DMS79 treated with DMSO at 0.1 percent for 48 hours (cell line): Measurements from ENCODE around the gene PLAA.

Experiments used
- DNase-seq: peaks from one replicate; lab custom pipeline; 2025; lab: John Stamatoyannopoulos, UW

PLAA gene

DNA sequence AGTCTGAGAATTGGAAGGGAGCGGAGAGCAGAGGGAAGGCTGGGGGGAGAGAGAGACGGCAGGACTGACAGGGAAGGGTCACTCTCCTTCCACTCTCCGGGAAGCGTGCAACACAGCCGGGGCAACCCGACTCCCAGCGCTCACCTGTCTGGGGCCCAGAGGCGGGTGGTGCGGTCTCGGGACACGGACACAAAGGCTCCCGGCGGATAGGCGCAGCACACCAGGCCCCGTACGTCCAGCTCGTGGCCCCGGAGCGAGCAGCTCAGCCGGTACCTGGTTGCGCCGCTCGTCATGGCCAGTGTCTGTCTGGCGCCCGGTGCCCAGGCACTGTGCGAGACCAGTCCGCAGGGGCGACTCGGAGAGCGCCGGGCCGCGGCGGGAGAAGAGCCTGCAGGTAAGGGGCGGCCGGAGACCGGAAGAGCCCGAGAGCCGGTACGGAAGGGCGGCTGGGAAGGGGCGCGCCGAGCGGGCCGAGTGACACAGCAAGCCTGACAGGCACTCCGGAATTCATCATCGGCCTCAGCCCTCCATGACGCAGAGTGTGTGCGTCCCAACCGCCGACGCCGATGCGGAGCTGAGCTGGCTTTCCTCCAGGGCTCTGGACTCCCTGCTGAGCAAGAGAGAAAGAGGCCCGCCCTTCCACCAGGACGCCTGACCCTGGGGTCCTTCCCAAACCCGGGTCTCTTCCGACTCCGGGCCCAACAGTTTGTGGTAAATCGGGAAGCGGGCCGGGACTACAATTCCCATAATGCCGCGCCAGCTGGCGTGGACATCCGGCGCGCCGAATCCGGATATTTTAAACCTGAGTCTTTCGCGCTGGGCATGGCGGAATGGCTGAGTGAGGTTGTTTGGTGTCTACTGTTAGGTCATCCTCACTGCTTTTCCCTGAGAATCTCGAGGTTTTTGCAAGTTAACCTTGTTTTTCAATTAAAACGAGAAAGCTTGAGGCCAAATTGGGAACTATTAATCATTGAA is at the start of gene PLAA:
Gene PLAA (minus strand): TSS at position 490 of the 975 bp plus-strand sequence. CDS start 197 bp downstream, at position 293.
- peak; percentile 94 for DNase-seq

DNA sequence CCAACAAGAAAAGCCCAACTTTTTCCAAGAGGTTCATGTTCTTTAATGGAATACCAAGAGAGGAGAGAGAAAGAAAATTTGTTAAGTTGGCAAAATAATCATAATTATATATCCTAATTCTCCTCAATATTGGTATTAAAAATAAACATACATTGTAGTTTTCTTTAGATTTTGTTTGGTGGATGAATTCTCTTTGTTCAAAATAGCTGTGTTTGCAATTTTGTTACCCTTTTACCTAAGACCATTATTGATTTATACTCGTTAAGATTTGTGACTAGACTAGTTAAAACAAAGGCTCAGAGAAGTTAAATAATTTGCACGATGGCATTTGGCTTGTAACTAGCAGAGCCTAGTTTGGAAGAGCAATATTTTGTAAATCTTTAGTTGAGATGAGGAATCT is 48.8 kb upstream of the PLAA start:
- DNase-seq: no peak

DNA sequence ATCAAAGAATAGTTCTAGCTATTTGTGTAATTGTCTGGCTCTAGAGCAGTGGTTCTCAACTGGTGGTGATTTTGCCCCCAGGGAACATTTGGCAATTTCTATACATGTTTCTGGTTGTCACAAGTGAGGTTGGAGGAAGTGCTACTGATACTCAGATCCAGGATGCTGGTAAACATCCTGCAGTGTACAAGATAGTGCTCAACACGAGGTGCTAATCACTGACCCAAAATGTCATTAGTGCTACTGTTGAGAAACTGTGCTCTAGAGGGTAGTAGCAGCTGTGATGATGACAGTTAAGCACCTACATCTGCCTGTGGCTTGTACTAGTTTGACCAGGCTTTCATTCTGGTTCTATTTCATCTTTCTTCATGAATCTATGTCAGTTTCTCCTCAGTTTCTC is 36.3 kb upstream of the PLAA start:
- no peak for DNase-seq

DNA sequence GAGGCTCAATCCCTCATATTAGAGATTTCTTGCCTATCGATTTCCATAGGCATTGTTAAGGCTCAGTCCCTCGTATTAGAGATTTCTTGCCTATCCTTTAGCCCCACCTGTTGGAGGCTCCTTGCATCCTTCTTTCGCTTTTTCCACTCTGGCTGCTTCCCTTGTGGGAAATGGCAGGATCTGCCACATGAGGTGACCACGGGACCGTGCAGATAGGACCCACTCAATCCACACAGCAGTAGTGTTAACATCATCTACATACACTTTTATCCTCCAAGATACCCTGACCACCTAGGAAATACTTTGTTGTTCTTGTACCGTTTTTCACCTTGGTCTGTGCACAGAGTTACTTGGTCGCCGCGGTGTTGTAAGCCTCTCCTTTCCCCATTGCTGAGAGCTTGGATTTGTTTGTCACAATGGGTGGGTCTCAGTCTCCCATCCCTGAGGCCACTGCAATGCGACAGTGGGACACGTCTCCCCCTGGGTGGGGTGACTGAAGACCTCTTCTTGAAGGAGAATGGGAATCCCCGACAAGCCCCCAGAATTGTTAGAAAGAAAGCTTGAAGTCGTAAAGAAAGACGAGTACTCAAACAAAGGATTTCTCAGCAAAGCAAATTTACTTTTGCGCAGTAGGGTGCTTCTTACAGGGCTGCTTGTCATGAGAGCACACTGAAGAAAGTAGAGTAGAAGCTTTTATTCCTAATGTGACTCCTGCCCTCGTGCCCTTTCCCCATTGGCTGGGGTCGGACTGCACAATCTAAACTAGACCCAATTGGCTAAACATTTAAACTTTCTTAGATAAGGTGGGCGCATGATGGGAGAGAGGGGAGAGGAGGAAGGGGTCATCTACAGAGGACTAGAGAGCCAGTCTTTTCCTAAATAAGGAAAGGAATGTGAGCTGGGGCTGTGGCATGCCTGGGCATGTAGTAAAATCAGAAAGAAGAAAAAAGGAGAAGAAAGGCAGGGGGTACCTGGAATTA is 29.0 kb upstream of the PLAA start:
- DNase-seq: no peak

DNA sequence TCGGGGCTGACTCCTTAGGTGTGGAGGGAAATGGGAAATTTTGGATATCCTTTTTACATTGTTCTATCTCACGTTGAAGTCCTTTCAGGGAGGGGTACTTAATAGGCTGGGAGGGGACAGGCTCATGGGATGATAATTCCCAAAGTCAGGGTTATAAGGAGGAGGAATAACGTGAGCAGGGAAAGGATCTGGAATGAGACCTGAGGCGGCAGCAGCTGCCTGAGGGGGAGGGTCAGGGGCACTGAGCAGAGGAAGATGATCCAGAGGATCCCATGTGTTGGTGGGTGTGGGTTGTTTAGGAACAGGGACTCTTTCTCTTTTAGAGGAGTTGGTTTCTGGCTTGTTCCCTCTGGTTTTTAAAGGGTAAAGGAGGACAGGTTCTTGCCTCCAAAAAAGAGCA is 27.9 kb upstream of the PLAA start:
- no peak for DNase-seq

DNA sequence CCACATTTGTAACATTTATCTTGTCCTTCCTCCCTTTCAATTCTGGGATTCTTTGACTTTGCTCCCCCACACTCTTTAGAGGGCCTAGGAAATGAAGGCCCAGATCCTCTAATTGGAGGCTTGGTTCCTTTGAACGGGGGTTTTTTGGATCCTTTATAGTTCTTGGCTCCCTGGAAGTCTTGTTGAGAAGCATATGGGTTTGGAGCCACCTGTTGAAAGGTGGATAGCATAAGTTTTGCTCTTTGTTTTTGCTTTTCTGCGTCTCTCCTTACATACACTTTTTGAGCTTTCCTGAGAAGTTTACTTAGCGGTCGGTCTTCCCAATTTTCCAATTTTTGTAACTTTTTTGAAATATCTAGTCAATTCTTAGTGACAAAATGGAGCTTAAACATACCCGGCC is 26.9 kb upstream of the PLAA start:
- no peak for DNase-seq

DNA sequence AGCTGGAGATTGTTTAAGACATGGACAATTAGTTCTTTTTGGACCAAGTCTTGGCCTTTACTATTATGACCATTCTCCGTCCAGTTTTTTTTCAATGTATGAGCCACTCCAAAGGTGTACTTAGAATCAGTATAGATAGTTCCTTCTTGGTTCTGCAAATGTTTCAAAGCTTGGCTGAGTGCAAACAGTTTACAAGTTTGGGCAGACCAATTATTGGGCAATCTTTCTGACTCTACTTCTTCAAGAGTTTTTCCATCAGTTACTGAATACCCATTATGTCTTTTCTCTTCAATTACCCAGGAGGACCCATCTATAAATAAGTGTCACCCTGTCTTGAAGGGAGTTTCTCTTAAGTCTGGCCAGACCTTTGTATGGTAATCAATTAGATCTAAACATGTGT is 24.7 kb upstream of the PLAA start:
- DNase-seq: no peak

DNA sequence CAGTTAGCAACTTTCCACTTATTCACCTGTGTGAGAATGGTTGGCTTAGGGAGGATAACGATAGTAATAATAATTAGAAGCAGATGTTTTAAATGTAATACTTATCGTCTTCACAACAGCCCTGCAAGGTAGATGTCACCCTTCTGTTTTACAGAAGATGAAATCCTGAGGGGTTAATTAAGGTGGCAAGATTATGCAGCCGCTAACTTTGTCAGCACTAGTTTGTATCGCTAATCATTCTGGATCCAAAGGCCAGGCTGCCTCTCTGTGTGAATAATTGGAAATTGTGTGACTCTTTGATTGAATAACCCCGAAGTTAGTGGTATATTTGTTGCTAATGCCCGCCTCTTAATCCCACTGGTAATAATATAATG is 9.8 kb upstream of the PLAA start:
- no peak for DNase-seq

DNA sequence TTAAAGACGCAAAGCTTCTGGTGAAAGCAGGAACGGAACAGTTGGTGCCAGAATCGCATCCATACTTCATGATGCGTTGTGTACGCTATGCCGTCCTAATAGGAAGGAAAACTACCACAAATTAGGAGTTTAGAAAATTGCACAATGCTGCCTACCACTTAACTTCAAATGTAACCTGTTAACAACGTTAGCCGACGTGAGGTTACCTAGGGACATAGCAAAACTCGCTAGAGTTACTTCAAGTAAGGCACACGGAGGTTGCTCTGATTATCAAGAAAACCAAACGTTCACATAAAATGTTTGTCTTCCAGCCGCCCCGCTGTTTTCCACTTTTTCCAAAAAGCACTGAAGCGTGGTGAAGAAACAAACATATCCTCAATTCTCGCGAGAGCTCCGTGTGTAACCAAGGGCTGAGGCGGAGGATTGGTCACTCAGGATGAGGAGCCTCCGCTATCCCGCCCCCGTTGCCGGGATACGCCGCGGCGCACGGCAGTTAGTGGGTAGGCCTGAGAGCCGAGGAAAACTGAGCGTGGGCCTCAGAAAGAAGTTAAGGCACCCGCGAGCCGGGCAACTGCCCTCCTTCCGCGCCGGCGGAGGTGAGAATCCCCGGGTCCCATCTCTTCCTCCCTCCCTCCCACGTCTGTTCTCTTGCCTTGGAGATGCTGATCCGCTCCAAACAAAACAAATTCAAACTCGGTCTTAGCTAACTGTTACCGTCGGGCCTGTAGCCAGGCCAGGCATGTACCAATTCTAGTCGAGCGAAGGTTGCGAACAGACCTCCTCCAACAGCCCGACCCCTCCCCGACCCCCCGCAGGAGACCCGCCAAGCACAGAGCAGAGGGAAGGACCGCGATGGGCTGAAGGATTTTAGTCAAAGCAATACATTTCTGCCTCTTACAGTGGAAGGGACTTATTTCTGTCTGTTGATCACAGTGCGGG is 9.1 kb upstream of the PLAA start, which contains the start of gene IFT74:
Gene IFT74 (plus strand): TSS at position 492 of the 939 bp plus-strand sequence. CDS start 5,556 bp downstream, outside the sequence.
- peak; percentile 92 for DNase-seq

DNA sequence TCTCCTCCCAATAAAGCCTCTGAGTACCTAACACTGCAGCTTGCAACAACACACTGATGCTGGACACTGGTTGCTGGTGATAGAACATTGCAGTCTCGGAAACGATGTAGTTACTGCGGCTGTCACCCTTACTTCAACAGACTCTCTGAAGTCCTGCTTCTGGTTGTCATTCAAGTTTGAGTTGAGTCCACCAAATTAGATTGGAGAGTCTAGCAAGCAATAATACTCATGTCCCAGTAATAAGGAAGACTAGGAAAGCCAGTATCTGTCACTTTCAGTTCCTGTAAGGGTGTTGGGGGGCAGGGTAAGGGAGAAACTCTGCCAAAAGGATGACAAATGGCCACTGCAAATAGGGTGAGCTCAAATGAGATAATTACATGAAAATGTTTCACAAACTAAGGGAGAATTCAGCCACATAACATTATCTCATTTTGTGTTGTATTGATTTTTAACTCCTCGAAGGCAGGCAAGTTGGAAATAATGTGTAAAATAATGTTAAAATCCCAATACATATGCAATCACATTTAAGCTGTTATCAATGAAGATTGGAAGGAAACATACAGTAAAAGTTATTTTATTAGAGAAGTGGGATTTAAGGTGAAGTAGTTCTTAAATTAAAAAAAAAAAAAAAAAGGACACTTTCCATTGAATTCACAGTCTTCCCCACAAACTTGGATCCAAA is 8.3 kb upstream of the PLAA start:
- no peak for DNase-seq

DNA sequence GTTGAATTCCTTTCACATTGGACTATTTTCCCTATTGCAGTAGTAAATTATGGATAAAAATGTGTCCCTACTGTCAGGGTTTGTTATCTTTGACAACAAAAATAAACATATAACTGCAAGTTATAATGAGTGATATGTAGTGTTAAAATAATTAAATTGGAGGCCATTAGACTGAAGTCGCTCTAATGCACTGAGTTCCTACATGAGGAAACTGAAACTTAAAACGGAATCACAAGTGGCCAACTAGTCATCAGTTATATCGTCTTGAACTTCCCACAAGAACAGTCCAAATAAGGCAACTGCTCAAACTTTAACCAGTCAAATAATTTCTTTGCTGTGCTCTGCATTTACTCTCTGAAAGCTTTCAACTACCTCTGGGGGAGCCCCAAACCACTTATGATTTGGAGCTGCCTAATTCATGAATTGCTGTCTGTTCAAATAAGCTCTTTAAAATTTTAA is 7.0 kb upstream of the PLAA start:
- DNase-seq: no peak

DNA sequence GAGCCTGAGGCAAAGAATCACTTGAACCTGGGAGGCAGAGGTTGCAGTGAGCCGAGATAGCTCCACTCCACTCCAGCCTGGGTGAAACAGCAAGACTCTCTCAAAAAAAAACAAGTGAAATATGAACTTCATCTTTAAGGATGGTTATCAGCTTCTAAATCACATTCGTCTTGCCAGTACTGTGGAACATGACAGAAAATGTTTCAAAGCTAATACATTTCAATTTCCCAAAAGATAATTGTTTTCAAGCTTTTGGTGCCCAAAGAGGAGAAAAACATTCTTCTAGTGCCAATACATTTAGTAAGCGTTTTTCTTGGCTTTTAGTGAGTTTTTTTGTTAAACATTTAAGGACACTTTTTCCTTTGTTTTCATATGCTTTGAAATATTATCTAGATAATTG is 4.8 kb upstream of the PLAA start:
- DNase-seq: no peak

DNA sequence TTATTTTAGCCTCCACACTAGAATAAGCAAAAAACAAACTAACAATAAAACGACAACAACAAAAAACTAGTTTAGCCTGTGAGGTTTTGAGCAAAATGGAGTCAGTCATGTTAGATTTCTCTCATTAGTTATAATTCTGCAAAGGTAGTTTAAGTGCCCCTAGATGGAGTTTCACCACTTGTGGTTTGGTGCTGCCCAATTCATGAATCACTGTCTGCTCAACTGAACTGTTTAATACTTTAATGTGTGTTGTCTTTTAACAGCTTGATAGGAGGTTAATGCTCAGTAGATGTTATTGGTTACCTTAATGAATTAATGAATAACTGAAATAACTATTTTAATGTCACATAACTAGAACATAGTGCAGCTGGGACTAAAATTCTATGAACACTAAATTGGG is 3.5 kb upstream of the PLAA start:
- DNase-seq: no peak

DNA sequence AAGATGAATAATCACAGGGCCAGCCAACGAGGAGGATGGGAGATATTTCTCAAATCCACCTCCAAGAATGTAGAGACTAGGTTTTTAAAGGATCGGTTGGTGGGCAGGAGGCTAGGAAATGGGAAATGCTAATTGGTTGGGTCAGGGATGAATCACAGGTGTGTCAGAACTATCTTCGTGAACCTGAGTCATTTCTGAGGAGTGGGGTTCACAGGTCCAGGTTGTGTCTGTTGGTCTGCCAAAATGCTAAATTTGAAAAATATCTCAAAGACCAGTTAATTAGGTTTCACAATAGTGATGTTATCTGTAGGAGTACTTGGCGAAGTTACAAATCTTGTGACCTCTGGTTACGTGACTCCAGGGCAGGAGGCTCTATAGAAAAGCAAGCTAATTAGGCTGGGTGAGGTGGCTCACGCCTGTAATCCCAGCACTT is 2.6 kb upstream of the PLAA start:
- no peak for DNase-seq

DNA sequence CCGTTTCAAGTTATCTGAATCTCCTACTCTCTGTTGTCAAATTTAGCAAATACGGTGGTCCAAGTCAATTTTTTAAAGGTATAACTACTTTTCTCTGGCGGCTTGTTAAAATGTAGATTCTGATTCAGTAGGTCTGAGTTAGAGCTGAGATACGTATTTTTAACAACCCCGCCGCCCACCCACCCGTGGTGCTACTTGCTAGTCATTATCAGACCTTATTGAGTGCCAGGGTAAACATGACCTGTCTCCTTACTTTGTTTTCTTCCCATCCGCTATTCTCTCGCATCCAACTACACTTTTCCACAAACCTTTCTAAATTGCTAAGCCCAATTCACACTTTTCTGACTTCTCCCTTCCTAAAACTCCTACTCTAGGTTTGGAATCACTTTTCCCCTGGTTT is 694 bp upstream of the PLAA start:
- peak; percentile 50 for DNase-seq

DNA sequence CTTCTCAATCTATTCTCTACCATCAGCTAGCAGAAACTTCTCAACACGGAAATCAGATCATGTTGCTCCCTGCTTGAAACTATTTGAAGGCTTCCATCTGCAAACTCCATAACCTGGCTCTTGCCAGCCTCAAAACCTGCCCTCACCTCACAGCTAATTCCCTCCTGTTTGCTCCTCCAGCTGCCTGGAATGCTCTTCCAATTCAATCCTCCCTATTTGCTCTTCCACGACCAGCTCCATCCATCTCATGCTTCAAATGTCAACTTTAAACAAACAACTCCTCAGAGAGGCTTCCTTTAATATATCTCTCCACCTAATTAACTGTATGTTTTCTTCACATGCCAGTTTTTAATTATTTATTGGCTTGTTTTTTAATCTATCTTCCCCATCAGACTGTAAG is 1.5 kb downstream of the PLAA start:
- no peak for DNase-seq

DNA sequence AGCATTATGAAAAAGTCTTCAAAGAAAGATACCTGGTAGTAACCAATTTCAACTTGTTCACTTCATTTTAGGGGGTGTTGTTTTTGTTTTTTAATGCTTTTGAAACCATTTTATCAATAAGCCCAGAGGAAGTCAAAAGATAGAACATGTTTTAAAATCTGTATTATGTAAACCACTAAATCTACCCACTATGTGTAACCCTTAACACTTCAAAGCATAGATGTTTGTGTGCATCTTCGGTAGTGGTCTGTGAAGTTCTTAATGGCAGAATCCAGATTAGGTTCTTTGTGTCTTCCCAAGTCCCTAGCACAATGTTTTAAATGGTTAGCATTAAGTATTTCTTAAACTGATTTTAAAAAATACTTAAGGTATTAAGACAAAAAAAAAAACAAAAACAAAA is 6.3 kb downstream of the PLAA start:
- no peak for DNase-seq

DNA sequence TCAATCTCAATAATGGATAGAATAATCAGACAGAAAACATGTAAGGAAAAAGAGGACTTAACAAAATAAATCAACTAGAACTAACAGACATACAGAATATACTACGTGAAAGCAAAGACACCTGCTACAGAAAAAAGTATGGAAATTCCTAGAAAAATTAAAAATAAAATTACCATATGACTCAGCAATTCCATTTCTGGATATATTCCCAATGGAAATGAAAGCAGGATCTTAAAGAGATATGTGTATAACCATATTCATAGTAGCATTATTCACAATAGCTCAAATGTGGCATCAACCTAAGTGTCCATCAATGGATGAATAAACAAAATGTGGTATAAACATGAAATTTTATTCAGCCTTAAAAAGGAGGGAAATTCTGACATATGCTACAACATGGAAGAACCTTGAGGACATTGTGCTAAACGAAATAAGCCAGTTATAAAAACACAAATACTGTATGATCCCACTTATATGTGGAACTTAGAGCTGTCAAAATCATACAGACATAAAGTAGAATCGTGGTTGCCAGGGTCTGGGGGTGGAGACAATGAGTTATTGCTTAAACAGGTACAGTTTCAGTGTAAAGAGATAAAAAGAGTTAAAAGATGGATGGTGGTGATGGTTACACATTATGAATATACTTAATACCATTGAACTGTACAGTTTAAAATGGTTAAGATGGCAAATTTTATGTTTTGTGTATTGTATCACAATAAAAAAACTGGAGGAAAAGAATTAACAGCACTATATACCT is 6.9 kb downstream of the PLAA start:
- no peak for DNase-seq

DNA sequence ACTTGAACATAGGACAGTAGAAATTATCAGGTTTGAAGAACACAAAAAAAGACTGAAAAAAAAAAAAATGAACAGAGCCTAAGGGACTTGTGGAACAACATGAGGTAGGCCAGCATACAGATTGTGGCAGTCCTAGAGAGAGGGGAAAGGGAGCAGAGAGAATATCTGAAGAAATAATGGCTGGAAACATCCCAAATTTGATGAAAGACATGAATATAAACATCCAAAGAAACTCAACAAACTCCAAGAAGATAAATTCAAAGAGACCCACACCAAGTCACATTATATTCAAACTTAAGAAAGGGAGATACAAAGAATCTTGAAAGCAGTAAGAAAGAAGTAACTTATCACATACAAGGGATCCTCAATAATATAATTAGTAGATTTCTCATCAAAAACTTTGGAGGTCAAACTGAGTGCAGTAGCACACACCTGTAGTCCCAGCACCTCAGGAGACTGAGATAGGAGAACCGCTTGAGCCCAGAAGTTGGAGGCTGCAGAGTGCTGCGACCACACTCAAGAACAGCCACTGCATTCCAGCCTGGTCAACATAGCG is 9.1 kb downstream of the PLAA start:
- no peak for DNase-seq

DNA sequence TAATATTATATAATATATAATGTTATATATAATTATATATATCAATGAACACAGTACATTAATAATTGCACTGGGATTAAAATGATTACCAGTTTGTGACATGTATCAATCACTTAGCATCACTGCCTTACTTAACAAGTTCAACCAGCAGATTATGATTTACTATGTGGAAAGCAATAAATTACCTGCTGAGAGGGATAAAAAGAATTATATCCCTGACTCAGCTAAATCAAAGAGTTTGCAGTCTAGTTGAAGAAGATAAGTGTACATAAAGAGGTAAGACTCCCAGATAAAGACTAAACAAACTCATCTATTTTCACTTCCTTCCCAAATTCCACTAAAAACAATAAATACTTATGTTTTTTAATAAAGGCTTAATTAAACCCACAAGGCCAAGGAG is 11.2 kb downstream of the PLAA start:
- DNase-seq: no peak
